ENCODE measurements around the gene NDST4.

Gene NDST4

DNA sequence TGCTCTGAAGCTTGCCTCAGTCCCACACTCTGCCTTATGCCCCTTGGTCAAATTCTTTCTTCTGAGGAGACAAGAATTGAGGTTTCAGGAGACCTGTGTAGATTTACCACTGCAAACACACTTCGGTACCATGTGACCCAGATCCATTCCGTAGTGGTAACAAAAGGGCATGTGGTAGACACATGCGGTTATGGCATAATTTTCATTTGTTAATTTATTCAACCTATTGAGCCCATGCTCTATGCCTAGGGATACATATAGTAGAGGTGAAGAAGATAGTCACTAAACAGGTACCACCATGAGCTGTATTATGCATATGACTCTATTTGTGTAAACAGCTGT, 190.9 kb downstream of the NDST4 start:
- TF ChIP-seq FOXM1 (IDR thresholded peaks at IDR 0.05; ENCODE audit: borderline replicate concordance, low read depth) (no peak), EGR1 (IDR thresholded peaks at IDR 0.05) (no peak), NFIC (IDR thresholded peaks at IDR 0.05) (no peak), CREB1 (IDR thresholded peaks at IDR 0.05; ENCODE audit: low read depth) (no peak), TAF1 (IDR thresholded peaks at IDR 0.05; ENCODE audit: low read depth) (no peak)

DNA sequence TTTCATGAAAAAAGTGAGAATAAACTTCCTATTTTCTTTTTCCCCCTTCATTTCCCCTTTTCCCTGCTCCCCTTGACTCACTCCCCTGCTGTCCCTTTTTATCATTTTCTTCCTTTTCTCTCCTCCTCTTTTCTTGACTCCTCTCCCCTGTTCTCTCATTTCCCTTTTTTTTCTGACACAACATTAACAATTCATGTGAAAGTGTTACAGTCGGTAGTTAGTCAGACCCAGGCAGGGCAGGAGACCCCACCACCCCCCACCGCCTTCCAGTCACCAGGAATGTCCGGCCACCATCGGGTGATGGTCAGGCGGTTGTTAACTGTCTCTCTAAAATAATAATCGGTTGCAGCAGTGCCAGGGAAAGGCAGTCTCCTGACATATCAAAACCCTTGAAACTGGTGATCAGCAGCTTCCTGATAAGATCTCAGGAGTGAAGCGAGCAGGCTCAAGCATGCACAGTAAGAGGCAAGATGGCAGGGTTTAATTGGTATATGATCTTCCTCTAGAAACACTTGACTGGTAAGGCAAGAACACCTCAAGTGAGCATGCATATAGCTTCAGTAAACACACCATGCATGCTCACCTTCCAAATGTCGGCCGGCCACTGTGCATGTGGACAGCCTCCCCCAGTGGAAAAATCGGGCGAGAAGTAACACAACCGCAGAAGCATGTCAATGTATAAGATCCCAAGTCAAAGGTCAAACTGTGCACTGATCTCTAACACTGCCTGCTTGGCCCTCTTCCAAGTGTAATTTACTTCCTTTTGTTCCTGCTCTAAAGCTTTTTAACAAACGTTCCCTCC, 191.4 kb downstream of the NDST4 start:
- TF ChIP-seq TEAD4 (IDR thresholded peaks at IDR 0.05) (no peak), REST (IDR thresholded peaks at IDR 0.05; ENCODE audit: low read depth) (no peak), MAX (IDR thresholded peaks at IDR 0.05) (no peak), RAD21 (IDR thresholded peaks at IDR 0.05; ENCODE audit: low read depth) (no peak), TCF12 (IDR thresholded peaks at IDR 0.05; ENCODE audit: low read depth) (no peak), EP300 (IDR thresholded peaks at IDR 0.05; ENCODE audit: borderline replicate concordance) (no peak), FOXM1 (IDR thresholded peaks at IDR 0.05; ENCODE audit: borderline replicate concordance, low read depth) (no peak), EGR1 (IDR thresholded peaks at IDR 0.05) (no peak)
- TF ChIP-seq, protein P1, sequence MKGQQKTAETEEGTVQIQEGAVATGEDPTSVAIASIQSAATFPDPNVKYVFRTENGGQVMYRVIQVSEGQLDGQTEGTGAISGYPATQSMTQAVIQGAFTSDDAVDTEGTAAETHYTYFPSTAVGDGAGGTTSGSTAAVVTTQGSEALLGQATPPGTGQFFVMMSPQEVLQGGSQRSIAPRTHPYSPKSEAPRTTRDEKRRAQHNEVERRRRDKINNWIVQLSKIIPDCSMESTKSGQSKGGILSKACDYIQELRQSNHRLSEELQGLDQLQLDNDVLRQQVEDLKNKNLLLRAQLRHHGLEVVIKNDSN (IDR thresholded peaks at IDR 0.05) = no peak

GRCh38 chr4:114921191-114921590, 192.2 kb downstream of the NDST4 start:
- TF ChIP-seq EP300 (IDR thresholded peaks at IDR 0.05; ENCODE audit: borderline replicate concordance) = no peak
- TF ChIP-seq NFIC (IDR thresholded peaks at IDR 0.05) = no peak
- no peak for TF ChIP-seq TEAD4 (IDR thresholded peaks at IDR 0.05)
- no peak for TF ChIP-seq ZBTB7A (IDR thresholded peaks at IDR 0.05; ENCODE audit: low read depth)
- TF ChIP-seq FOXM1 (IDR thresholded peaks at IDR 0.05; ENCODE audit: borderline replicate concordance, low read depth) = no peak
- no peak for TF ChIP-seq CEBPB (IDR thresholded peaks at IDR 0.05)
- TF ChIP-seq TCF12 (IDR thresholded peaks at IDR 0.05; ENCODE audit: low read depth) = no peak
- TF ChIP-seq, protein P1 (IDR thresholded peaks at IDR 0.05) = no peak
- no peak for TF ChIP-seq MAX (IDR thresholded peaks at IDR 0.05)
- TF ChIP-seq REST (IDR thresholded peaks at IDR 0.05; ENCODE audit: low read depth) = no peak
- no peak for TF ChIP-seq CREB1 (IDR thresholded peaks at IDR 0.05; ENCODE audit: low read depth)
- TF ChIP-seq YY1 (IDR thresholded peaks at IDR 0.05; ENCODE audit: low read depth) = no peak
- TF ChIP-seq EGR1 (IDR thresholded peaks at IDR 0.05) = no peak
- TF ChIP-seq RAD21 (IDR thresholded peaks at IDR 0.05; ENCODE audit: low read depth) = no peak
- TF ChIP-seq TAF1 (IDR thresholded peaks at IDR 0.05; ENCODE audit: low read depth) = no peak

DNA sequence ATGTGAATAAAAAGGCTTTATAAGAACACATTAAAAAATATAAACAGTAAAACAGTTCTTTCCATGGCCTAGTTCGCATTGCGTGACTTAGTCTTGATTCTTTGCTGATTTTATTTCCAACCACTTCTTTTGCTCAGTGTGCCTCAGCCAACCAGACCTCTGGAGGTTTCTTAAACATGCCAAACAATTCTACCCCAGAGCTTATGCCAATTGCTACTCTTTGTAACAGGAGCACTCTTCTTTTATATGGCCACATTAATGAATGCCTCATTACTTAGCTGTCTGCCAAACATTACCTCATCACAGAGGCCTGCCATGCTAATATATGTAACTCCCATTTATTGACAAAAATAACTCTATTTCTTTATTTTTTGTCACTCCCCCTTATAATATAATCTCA, 202.3 kb downstream of the NDST4 start:
- TF ChIP-seq TEAD4 (IDR thresholded peaks at IDR 0.05) = no peak
- TF ChIP-seq YY1 (IDR thresholded peaks at IDR 0.05; ENCODE audit: low read depth) = no peak
- TF ChIP-seq FOXM1 (IDR thresholded peaks at IDR 0.05; ENCODE audit: borderline replicate concordance, low read depth) = no peak
- TF ChIP-seq ZBTB7A (IDR thresholded peaks at IDR 0.05; ENCODE audit: low read depth) = no peak
- no peak for TF ChIP-seq MAX (IDR thresholded peaks at IDR 0.05)
- TF ChIP-seq CREB1 (IDR thresholded peaks at IDR 0.05; ENCODE audit: low read depth) = no peak
- TF ChIP-seq, protein P1 (IDR thresholded peaks at IDR 0.05) = no peak
- TF ChIP-seq REST (IDR thresholded peaks at IDR 0.05; ENCODE audit: low read depth) = no peak
- TF ChIP-seq EGR1 (IDR thresholded peaks at IDR 0.05) = no peak
- no peak for TF ChIP-seq TAF1 (IDR thresholded peaks at IDR 0.05; ENCODE audit: low read depth)
- TF ChIP-seq TCF12 (IDR thresholded peaks at IDR 0.05; ENCODE audit: low read depth) = no peak
- TF ChIP-seq CEBPB (IDR thresholded peaks at IDR 0.05) = no peak

Data from Ishikawa (cell line).